ENCODE measurements around the gene KCNQ4. TPM values are rescaled to one million over a fixed set of nuclear protein-coding genes. Genes with fewer than 3 reads are reported as not detected.

Gene KCNQ4
- polyA plus RNA-seq, 2 of the 4 experiments (the other 2 are of a cell fraction), result 0.08 to 0.17 TPM

DNA sequence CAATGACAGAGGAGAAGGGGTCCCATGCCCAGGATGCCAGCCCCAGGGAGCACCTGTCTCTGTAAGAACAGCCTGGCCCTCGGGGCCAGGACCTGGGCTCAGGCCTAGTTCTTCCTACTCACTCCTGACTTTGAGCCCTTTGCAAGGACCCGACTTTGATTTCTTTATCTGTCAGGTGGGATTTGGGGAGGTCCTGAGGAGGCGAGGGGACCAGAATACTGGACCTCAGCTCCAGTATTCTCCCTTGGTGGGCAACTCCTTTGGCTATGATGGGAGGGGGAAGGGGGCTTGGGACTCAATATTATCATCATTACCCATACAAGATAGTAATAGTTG, 18.1 kb downstream of the KCNQ4 start:
- POLR2A ChIA-PET, result no interaction called here
- CTCF ChIA-PET, result no interaction called here
- H3K4me2 ChIP-seq, result peak overlapping the region; percentile 88
- WGBS (ENCODE audit: missing lambda C conversion rate), result 83% methylated on average over 2 of the region's 3 CpGs
- TF ChIP-seq PHF8 (IDR thresholded peaks at IDR 0.05; ENCODE audit: borderline replicate concordance, low read depth) (no peak), ZFP36 (IDR thresholded peaks at IDR 0.05; ENCODE audit: borderline replicate concordance, partially characterized antibody) (no peak)
- no peak for DNase-seq (ENCODE audit: low read depth in 1 of 2, low spot score in 1 of 2)
- H3K9me3 ChIP-seq, result no peaks in the 10 kb centered on the region
- FAIRE-seq, result no peak
- peak overlapping the region; percentile 57 to 80; a peak in 5 of 6 replicates for H3K27ac ChIP-seq
- H3K4me1 ChIP-seq, result peaks cover 11% of the 10 kb centered on the region; the same call in 2 of the 3 replicates
- H3K4me3 ChIP-seq, result peak overlapping the region; percentile 54
- ATAC-seq, result no peak

- TF ChIP-seq MAX (IDR thresholded peaks at IDR 0.05) (peak; percentile 34; the same call in 1 of the 2 replicates), KDM1A (IDR thresholded peaks at IDR 0.05; ENCODE audit: low read depth) (no peak)
- TF ChIP-seq, protein P1, sequence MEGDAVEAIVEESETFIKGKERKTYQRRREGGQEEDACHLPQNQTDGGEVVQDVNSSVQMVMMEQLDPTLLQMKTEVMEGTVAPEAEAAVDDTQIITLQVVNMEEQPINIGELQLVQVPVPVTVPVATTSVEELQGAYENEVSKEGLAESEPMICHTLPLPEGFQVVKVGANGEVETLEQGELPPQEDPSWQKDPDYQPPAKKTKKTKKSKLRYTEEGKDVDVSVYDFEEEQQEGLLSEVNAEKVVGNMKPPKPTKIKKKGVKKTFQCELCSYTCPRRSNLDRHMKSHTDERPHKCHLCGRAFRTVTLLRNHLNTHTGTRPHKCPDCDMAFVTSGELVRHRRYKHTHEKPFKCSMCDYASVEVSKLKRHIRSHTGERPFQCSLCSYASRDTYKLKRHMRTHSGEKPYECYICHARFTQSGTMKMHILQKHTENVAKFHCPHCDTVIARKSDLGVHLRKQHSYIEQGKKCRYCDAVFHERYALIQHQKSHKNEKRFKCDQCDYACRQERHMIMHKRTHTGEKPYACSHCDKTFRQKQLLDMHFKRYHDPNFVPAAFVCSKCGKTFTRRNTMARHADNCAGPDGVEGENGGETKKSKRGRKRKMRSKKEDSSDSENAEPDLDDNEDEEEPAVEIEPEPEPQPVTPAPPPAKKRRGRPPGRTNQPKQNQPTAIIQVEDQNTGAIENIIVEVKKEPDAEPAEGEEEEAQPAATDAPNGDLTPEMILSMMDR (IDR thresholded peaks at IDR 0.05), result no peak
- peak overlapping the region; percentile 57 to 80; a peak in 5 of 6 replicates for H3K27ac ChIP-seq
- FAIRE-seq, result no peak
- DNase-seq (ENCODE audit: low read depth in 1 of 2, low spot score in 1 of 2), result peak; percentile 42 to 65
- H3K4me2 ChIP-seq, result peak overlapping the region; percentile 88
- ATAC-seq, result peak; percentile 44 to 85; a peak in 3 of 6 replicates
- H3K9me3 ChIP-seq, result no peaks in the 10 kb centered on the region
- peaks cover 10% of the 10 kb centered on the region; the same call in 2 of the 3 replicates for H3K4me1 ChIP-seq
- peak overlapping the region; percentile 54 for H3K4me3 ChIP-seq
- POLR2A ChIA-PET, result no interaction called here
- 13% methylated on average over 12 of the region's 56 CpGs for WGBS (ENCODE audit: missing lambda C conversion rate)
- CTCF ChIA-PET, result no interaction called here
Measured at GRCh38 chr1:40802078-40802741, 18.6 kb downstream of the KCNQ4 start.

- FAIRE-seq, result no peak
- DNase-seq (ENCODE audit: low read depth in 1 of 2, low spot score in 1 of 2), result no peak
- H3K9me3 ChIP-seq, result no peaks in the 10 kb centered on the region
- H3K4me3 ChIP-seq, result no peak overlapping the region
- POLR2A ChIA-PET, result no interaction called here
- H3K4me2 ChIP-seq, result peak overlapping the region; percentile 88; the same call in 2 of the 3 replicates
- peak; percentile 65; the same call in 1 of the 2 replicates for TF ChIP-seq KDM1A (IDR thresholded peaks at IDR 0.05; ENCODE audit: low read depth)
- TF ChIP-seq CHD2 (IDR thresholded peaks at IDR 0.05; ENCODE audit: low read length, partially characterized antibody), result no peak
- no peak for ATAC-seq
- 84% methylated on average over 3 of the region's 4 CpGs for WGBS (ENCODE audit: missing lambda C conversion rate)
- peaks cover 8% of the 10 kb centered on the region; the same call in 2 of the 3 replicates for H3K4me1 ChIP-seq
- no peak overlapping the region for H3K27ac ChIP-seq
- CTCF ChIA-PET, result interaction anchor here (1.3 kb wide), 1 partner anchor 29 kb away, joined by 4 read pairs; no protein-coding TSS in a partner anchor
Measured at GRCh38 chr1:40802742-40803113, 19.1 kb downstream of the KCNQ4 start.

GRCh38 chr1:40803447-40803846, 19.9 kb downstream of the KCNQ4 start:
- ChIA-PET POLR2A (interaction anchor here (1.2 kb wide), 1 partner anchor 59 kb away, joined by 3 read pairs; the partner anchor contains the start of gene CITED4), CTCF (interaction anchor here (1.3 kb wide), 1 partner anchor 30 kb away, joined by 4 read pairs; no protein-coding TSS in a partner anchor)
- no peak overlapping the region for H3K27ac ChIP-seq
- no peak for ATAC-seq
- no peak for FAIRE-seq
- TF ChIP-seq HDAC2 (IDR thresholded peaks at IDR 0.05), result no peak
- no peak for TF ChIP-seq RCOR1 (IDR thresholded peaks at IDR 0.05; ENCODE audit: low read depth, low read length)
- TF ChIP-seq CHD4 (IDR thresholded peaks at IDR 0.05; ENCODE audit: borderline replicate concordance), result no peak
- TF ChIP-seq POLR2AphosphoS2 (conservative IDR thresholded peaks at IDR 0.05; ENCODE audit: low read length), result no peak
- TF ChIP-seq ZC3H11A (IDR thresholded peaks at IDR 0.05), result no peak
- no peak for TF ChIP-seq ELK1 (IDR thresholded peaks at IDR 0.05; ENCODE audit: low read depth, low read length)
- TF ChIP-seq NR3C1 (IDR thresholded peaks at IDR 0.05), result no peak
- no peak for TF ChIP-seq BHLHE40 (IDR thresholded peaks at IDR 0.05; ENCODE audit: low read depth, low read length)
- no peak for TF ChIP-seq HEYL (CRISPR knock-in tag; IDR thresholded peaks at IDR 0.05)
- no peak for TF ChIP-seq RNF2 (IDR thresholded peaks at IDR 0.05; ENCODE audit: borderline replicate concordance, low read depth)
- TF ChIP-seq, protein P2, sequence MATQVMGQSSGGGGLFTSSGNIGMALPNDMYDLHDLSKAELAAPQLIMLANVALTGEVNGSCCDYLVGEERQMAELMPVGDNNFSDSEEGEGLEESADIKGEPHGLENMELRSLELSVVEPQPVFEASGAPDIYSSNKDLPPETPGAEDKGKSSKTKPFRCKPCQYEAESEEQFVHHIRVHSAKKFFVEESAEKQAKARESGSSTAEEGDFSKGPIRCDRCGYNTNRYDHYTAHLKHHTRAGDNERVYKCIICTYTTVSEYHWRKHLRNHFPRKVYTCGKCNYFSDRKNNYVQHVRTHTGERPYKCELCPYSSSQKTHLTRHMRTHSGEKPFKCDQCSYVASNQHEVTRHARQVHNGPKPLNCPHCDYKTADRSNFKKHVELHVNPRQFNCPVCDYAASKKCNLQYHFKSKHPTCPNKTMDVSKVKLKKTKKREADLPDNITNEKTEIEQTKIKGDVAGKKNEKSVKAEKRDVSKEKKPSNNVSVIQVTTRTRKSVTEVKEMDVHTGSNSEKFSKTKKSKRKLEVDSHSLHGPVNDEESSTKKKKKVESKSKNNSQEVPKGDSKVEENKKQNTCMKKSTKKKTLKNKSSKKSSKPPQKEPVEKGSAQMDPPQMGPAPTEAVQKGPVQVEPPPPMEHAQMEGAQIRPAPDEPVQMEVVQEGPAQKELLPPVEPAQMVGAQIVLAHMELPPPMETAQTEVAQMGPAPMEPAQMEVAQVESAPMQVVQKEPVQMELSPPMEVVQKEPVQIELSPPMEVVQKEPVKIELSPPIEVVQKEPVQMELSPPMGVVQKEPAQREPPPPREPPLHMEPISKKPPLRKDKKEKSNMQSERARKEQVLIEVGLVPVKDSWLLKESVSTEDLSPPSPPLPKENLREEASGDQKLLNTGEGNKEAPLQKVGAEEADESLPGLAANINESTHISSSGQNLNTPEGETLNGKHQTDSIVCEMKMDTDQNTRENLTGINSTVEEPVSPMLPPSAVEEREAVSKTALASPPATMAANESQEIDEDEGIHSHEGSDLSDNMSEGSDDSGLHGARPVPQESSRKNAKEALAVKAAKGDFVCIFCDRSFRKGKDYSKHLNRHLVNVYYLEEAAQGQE (IDR thresholded peaks at IDR 0.05), result no peak
- no peaks in the 10 kb centered on the region for H3K9me3 ChIP-seq
- WGBS (ENCODE audit: missing lambda C conversion rate), result 97% methylated on average over 3 of the region's 3 CpGs
- no peak for DNase-seq (ENCODE audit: low read depth in 1 of 2, low spot score in 1 of 2)
- no peak overlapping the region for H3K4me3 ChIP-seq
- peaks cover 8% of the 10 kb centered on the region; the same call in 2 of the 3 replicates for H3K4me1 ChIP-seq
- no peak overlapping the region for H3K4me2 ChIP-seq
